GM10266 (cell line): ENCODE data around the gene VPS4A.

Source experiments
- DNase-seq: peaks from one replicate; pipeline ENCODE4 v3.0.0; 2012; ENCODE audit errors: extremely low spot score
- CTCF ChIP-seq: IDR thresholded peaks from 2 replicates; pipeline ENCODE4 v1.5.1; 2012; ENCODE audit warnings: mild to moderate bottlenecking, low read depth; ENCODE audit not compliant: control insufficient read depth, insufficient read depth; ENCODE audit errors: missing control alignments

The VPS4A gene

GRCh38 chr16:69340095-69340644 lies 29.0 kb downstream of the VPS4A start:
- DNase-seq = no peak

GRCh38 chr16:69344171-69344570 lies 33.0 kb downstream of the VPS4A start:
- no peak for DNase-seq
- no peak for TF ChIP-seq CTCF

More at GRCh38 chr16:69340095-69340644, 29.0 kb downstream of the VPS4A start:
- TF ChIP-seq CTCF = no peak

GRCh38 chr16:69345923-69346322 lies 34.8 kb downstream of the VPS4A start:
- TF ChIP-seq CTCF = no peak
- no peak for DNase-seq

- no peak for DNase-seq
Observed at GRCh38 chr16:69346683-69347082, 35.5 kb downstream of the VPS4A start.

GRCh38 chr16:69348222-69348621 lies 37.1 kb downstream of the VPS4A start:
- no peak for DNase-seq

More at GRCh38 chr16:69346683-69347082, 35.5 kb downstream of the VPS4A start:
- TF ChIP-seq CTCF = no peak

GRCh38 chr16:69349536-69349935 lies 38.4 kb downstream of the VPS4A start:
- no peak for DNase-seq
- no peak for TF ChIP-seq CTCF

More at GRCh38 chr16:69348222-69348621, 37.1 kb downstream of the VPS4A start:
- TF ChIP-seq CTCF = no peak

- TF ChIP-seq CTCF = no peak
- DNase-seq = no peak
Observed at GRCh38 chr16:69350536-69351133, 39.5 kb downstream of the VPS4A start.
